ENCODE data around the gene LACTB.

The LACTB gene

GRCh38 chr15:63187589-63188226, 66.0 kb downstream of the LACTB start:
- Histone ChIP-seq H3K27ac (ENCODE audit: low read depth, low read length) (no peak overlapping the region), H3K4me2 (ENCODE audit: low read length) (no peak overlapping the region), H2BK5ac (ENCODE audit: low read depth, low read length, poor library complexity) (no peak overlapping the region), H2BK120ac (ENCODE audit: insufficient read depth, low read length, poor library complexity) (no peak overlapping the region), H2BK12ac (ENCODE audit: low read length) (no peak overlapping the region), H3K9ac (ENCODE audit: low read length) (no peak overlapping the region), H3K27me3 (ENCODE audit: insufficient read depth, low read length) (no peaks in the 10 kb centered on the region), H4K12ac (ENCODE audit: low read depth, low read length) (no peak overlapping the region), H4K91ac (ENCODE audit: low read depth, low read length) (no peak overlapping the region), H3K9me3 (ENCODE audit: insufficient read depth, low read depth, low read length) (no peaks in the 10 kb centered on the region), H3K4me3 (ENCODE audit: low read depth, low read length) (no peak overlapping the region), H3K14ac (ENCODE audit: low read length) (no peak overlapping the region), H4K8ac (ENCODE audit: low read depth, low read length) (no peak overlapping the region), H3K18ac (ENCODE audit: low read length) (no peak overlapping the region), H2AK5ac (ENCODE audit: low read length) (no peak overlapping the region), H3K4ac (ENCODE audit: low read depth, low read length) (no peak overlapping the region), H3K36me3 (ENCODE audit: control insufficient read depth in 1 of 2, insufficient read depth in 2 of 2, low read length in 2 of 2) (no peaks in the 10 kb centered on the region), H3K4me1 (ENCODE audit: control insufficient read depth in 1 of 2, insufficient read depth in 2 of 2, low read length in 2 of 2) (peaks cover 0 to 10% of the 10 kb centered on the region in 2 experiments), H3K79me2 (ENCODE audit: control insufficient read depth, insufficient read depth, low read length, poor library complexity) (peaks cover 4% of the 10 kb centered on the region), H3K79me1 (ENCODE audit: low read length) (peaks cover 4% of the 10 kb centered on the region), H2AFZ (ENCODE audit: insufficient read depth, low read length, poor library complexity) (no peak overlapping the region), H3K23ac (ENCODE audit: low read length) (no peak overlapping the region)
- DNase-seq, result peak; percentile 88 to 94
- no CpG with 5 or more reads among the region's 5 CpGs for WGBS (ENCODE audit: extremely low coverage, insufficient coverage, insufficient read length)

DNA sequence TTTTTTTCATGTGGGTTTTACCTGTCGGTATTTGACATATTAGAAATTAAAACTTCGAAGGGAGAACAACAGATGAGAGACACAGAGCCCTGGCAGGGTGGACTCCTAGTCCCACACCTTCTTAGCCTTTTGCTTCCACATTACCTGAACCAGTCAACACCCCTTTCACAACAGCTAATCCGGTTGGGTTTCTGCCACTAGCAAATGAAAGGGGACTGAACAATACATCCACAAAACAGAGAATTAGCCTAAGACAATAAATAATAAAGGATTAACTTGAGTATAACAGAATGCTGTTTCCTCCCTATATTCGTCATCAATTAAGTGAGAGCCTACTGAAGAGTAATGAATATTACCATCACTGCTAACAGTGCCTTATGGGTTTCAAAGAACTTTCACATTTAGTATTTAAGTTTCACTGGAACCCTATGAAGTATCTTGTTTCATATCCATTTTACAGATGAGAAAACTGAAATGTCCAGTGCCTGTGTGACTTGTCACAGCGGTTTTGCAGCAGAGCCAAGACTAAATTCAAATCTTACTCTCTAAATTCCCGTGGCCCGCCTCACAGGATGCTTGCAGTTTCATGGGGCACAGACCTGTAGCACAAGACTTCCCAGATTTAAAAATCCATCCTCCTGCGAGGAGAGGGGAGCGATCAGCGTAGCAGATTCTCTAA, 66.7 kb downstream of the LACTB start:
- Histone ChIP-seq H3K14ac (ENCODE audit: low read length) (peak overlapping the region; percentile 74), H3K4me3 (ENCODE audit: low read depth, low read length) (peak overlapping the region; percentile 71), H2BK5ac (ENCODE audit: low read depth, low read length, poor library complexity) (no peak overlapping the region), H3K4me1 (ENCODE audit: control insufficient read depth in 1 of 2, insufficient read depth in 2 of 2, low read length in 2 of 2) (peaks cover 0 to 10% of the 10 kb centered on the region in 2 experiments), H3K27me3 (ENCODE audit: insufficient read depth, low read length) (no peaks in the 10 kb centered on the region), H4K91ac (ENCODE audit: low read depth, low read length) (peak overlapping the region; percentile 26), H3K9ac (ENCODE audit: low read length) (no peak overlapping the region), H2BK120ac (ENCODE audit: insufficient read depth, low read length, poor library complexity) (no peak overlapping the region), H3K79me2 (ENCODE audit: control insufficient read depth, insufficient read depth, low read length, poor library complexity) (peaks cover 4% of the 10 kb centered on the region), H3K27ac (ENCODE audit: low read depth, low read length) (no peak overlapping the region), H2AK5ac (ENCODE audit: low read length) (no peak overlapping the region), H3K36me3 (ENCODE audit: control insufficient read depth in 1 of 2, insufficient read depth in 2 of 2, low read length in 2 of 2) (no peaks in the 10 kb centered on the region), H3K9me3 (ENCODE audit: insufficient read depth, low read depth, low read length) (no peaks in the 10 kb centered on the region), H3K79me1 (ENCODE audit: low read length) (peaks cover 4% of the 10 kb centered on the region), H4K8ac (ENCODE audit: low read depth, low read length) (peak overlapping the region; percentile 84), H2BK12ac (ENCODE audit: low read length) (no peak overlapping the region), H3K23ac (ENCODE audit: low read length) (no peak overlapping the region), H3K18ac (ENCODE audit: low read length) (no peak overlapping the region), H3K4me2 (ENCODE audit: low read length) (peak overlapping the region; percentile 97), H2AFZ (ENCODE audit: insufficient read depth, low read length, poor library complexity) (peak overlapping the region; percentile 77), H3K4ac (ENCODE audit: low read depth, low read length) (no peak overlapping the region), H4K12ac (ENCODE audit: low read depth, low read length) (peak overlapping the region; percentile 81)
- no CpG with 5 or more reads among the region's 10 CpGs for WGBS (ENCODE audit: extremely low coverage, insufficient coverage, insufficient read length)
- no peak for DNase-seq

GRCh38 chr15:63188926-63189871, 67.5 kb downstream of the LACTB start, which contains the start of gene RAB8B:
Gene RAB8B (plus strand): TSS chr15:63189606. CDS start chr15:63189625, 19 bp downstream.
- H4K91ac ChIP-seq (ENCODE audit: low read depth, low read length), result peak within 1 kb of the TSS; percentile 28
- H3K9me3 ChIP-seq (ENCODE audit: insufficient read depth, low read depth, low read length), result no peaks in the 10 kb centered on the region
- H2AK5ac ChIP-seq (ENCODE audit: low read length), result peak within 1 kb of the TSS; percentile 2
- peaks cover 4% of the 10 kb centered on the region for H3K79me1 ChIP-seq (ENCODE audit: low read length)
- DNase-seq, result peak; percentile 98 to 99
- peak within 1 kb of the TSS; percentile 18 for H2BK5ac ChIP-seq (ENCODE audit: low read depth, low read length, poor library complexity)
- H3K4ac ChIP-seq (ENCODE audit: low read depth, low read length), result no peak within 1 kb of the TSS
- peak within 1 kb of the TSS; percentile 8 for H2BK12ac ChIP-seq (ENCODE audit: low read length)
- peak within 1 kb of the TSS; percentile 91 for H3K14ac ChIP-seq (ENCODE audit: low read length)
- H3K27me3 ChIP-seq (ENCODE audit: insufficient read depth, low read length), result no peaks in the 10 kb centered on the region
- peak within 1 kb of the TSS; percentile 79 for H3K4me3 ChIP-seq (ENCODE audit: low read depth, low read length)
- peak within 1 kb of the TSS; percentile 81 for H4K12ac ChIP-seq (ENCODE audit: low read depth, low read length)
- peak within 1 kb of the TSS; percentile 68 for H3K9ac ChIP-seq (ENCODE audit: low read length)
- no peaks in the 10 kb centered on the region for H3K36me3 ChIP-seq (ENCODE audit: control insufficient read depth in 1 of 2, insufficient read depth in 2 of 2, low read length in 2 of 2)
- H3K4me2 ChIP-seq (ENCODE audit: low read length), result peak within 1 kb of the TSS; percentile 97
- no peak within 1 kb of the TSS for H3K23ac ChIP-seq (ENCODE audit: low read length)
- H3K79me2 ChIP-seq (ENCODE audit: control insufficient read depth, insufficient read depth, low read length, poor library complexity), result peaks cover 4% of the 10 kb centered on the region
- peaks cover 0 to 10% of the 10 kb centered on the region in 2 experiments for H3K4me1 ChIP-seq (ENCODE audit: control insufficient read depth in 1 of 2, insufficient read depth in 2 of 2, low read length in 2 of 2)
- peak within 1 kb of the TSS; percentile 89 for H2AFZ ChIP-seq (ENCODE audit: insufficient read depth, low read length, poor library complexity)
- no CpG with 5 or more reads among the region's 77 CpGs for WGBS (ENCODE audit: extremely low coverage, insufficient coverage, insufficient read length)
- H4K8ac ChIP-seq (ENCODE audit: low read depth, low read length), result peak within 1 kb of the TSS; percentile 95
- H3K27ac ChIP-seq (ENCODE audit: low read depth, low read length), result no peak within 1 kb of the TSS
- peak within 1 kb of the TSS; percentile 92 for H3K18ac ChIP-seq (ENCODE audit: low read length)
- peak within 1 kb of the TSS; percentile 64 for H2BK120ac ChIP-seq (ENCODE audit: insufficient read depth, low read length, poor library complexity)
